Activated CD4-positive, alpha-beta memory T cell treated with anti-CD3 and anti-CD28 coated beads for 36 hours (primary cell): ENCODE measurements around the gene TMEM91. TPM values are rescaled to one million over a fixed set of nuclear protein-coding genes. Genes with fewer than 3 reads are reported as not detected.

Source experiments
- CTCF ChIA-PET: fragments of 350-600 bp; sonication (Branson Sonifier 250); formaldehyde crosslinking; loops from one replicate; lab custom pipeline; 2021; ENCODE audit warnings: antibody characterized with exemption, inconsistent platforms; lab: Charles Lee
- POLR2A ChIA-PET: fragments of 350-600 bp; sonication (Branson Sonifier 250); formaldehyde crosslinking; loops from one replicate; lab custom pipeline; 2021; ENCODE audit warnings: antibody characterized with exemption; lab: Charles Lee
- DNase-seq: peaks from one replicate; pipeline ENCODE4 v3.0.0-alpha.2; 2020
- H3K27ac Mint-ChIP-seq: one replicate; pipeline ENCODE4 v1.8.0; 2021; ENCODE audit warnings: mixed read lengths
- H3K27me3 Mint-ChIP-seq: one replicate; pipeline ENCODE4 v1.8.0; 2021; ENCODE audit warnings: mixed read lengths
- H3K36me3 Mint-ChIP-seq: one replicate; pipeline ENCODE4 v1.8.0; 2021; ENCODE audit warnings: mixed read lengths
- H3K4me1 Mint-ChIP-seq: one replicate; pipeline ENCODE4 v1.8.0; 2021; ENCODE audit warnings: low read depth, mixed read lengths
- H3K4me3 Mint-ChIP-seq: one replicate; pipeline ENCODE4 v1.8.0; 2021; ENCODE audit warnings: mild to moderate bottlenecking, mixed read lengths
- H3K9me3 Mint-ChIP-seq: one replicate; pipeline ENCODE4 v1.8.0; 2021; ENCODE audit warnings: mixed read lengths
- intact Hi-C: fragments of 100-400 bp; cut with micrococcal nuclease; formaldehyde crosslinking; loops from one replicate; pipeline ENCODE4 v1.15.1; 2023
- total RNA-seq, 2 experiments: library from RNA; stranded (reverse); gene quantifications; one replicate each; pipeline ENCODE4 v1.2.3, GENCODE V29; 2021

TMEM91 gene
- total RNA-seq, 2 experiments from 2014 or later, result 4.5 to 4.6 TPM

GRCh38 chr19:41426952-41427646 is 50.8 kb downstream of the TMEM91 start, which contains the start of gene B3GNT8:
Gene B3GNT8, minus strand, starts transcription at chr19:41427374. Its CDS starts 596 bp downstream, at chr19:41426778.
- POLR2A ChIA-PET, result interaction anchor here (0.7 kb wide), 1 partner anchor 76 kb away, joined by 3 read pairs; no protein-coding TSS in a partner anchor
- DNase-seq, result peak; percentile 67
- peaks cover 11% of the 10 kb centered on the region for H3K36me3 Mint-ChIP-seq
- peak within 1 kb of the TSS; percentile 85 for H3K27ac Mint-ChIP-seq
- CTCF ChIA-PET, result interaction anchor here (1.6 kb wide), 1 partner anchor 22 kb away, joined by 6 read pairs; no protein-coding TSS in a partner anchor
- peaks cover 21% of the 10 kb centered on the region for H3K4me1 Mint-ChIP-seq
- no peaks in the 10 kb centered on the region for H3K27me3 Mint-ChIP-seq
- intact Hi-C loops, result no loop called here
- H3K4me3 Mint-ChIP-seq, result peak within 1 kb of the TSS; percentile 67
- no peaks in the 10 kb centered on the region for H3K9me3 Mint-ChIP-seq

GRCh38 chr19:41427647-41428480 is 51.5 kb downstream of the TMEM91 start:
- ChIA-PET POLR2A (interaction anchor here (0.8 kb wide), 2 partner anchors 9 to 19 kb away, joined by 4 to 7 read pairs; no protein-coding TSS in a partner anchor), CTCF (interaction anchor here (1.2 to 2.1 kb wide), 5 partner anchors 12 to 136 kb away, joined by 3 to 16 read pairs (median 6); partner anchors contain the start of gene DMAC2)
- Mint-ChIP-seq H3K4me1 (peaks cover 21% of the 10 kb centered on the region), H3K4me3 (peak overlapping the region; percentile 67), H3K9me3 (no peaks in the 10 kb centered on the region), H3K36me3 (peaks cover 14% of the 10 kb centered on the region), H3K27me3 (no peaks in the 10 kb centered on the region), H3K27ac (peak overlapping the region; percentile 85)
- intact Hi-C loops, result no loop called here
- DNase-seq, result peak; percentile 56

GRCh38 chr19:41428481-41428859 is 52.1 kb downstream of the TMEM91 start:
- no peak for DNase-seq
- no peaks in the 10 kb centered on the region for H3K9me3 Mint-ChIP-seq
- ChIA-PET POLR2A (interaction anchor here (0.8 to 1.0 kb wide), 3 partner anchors 9 to 18 kb away, joined by 4 to 7 read pairs (median 4); partner anchors contain the start of gene DMAC2), CTCF (interaction anchor here (1.2 to 2.1 kb wide), 4 partner anchors 12 to 135 kb away, joined by 3 to 16 read pairs (median 6); partner anchors contain the start of gene DMAC2)
- peak overlapping the region; percentile 70 for H3K27ac Mint-ChIP-seq
- intact Hi-C loops, result no loop called here
- peaks cover 21% of the 10 kb centered on the region for H3K4me1 Mint-ChIP-seq
- peak overlapping the region; percentile 24 for H3K4me3 Mint-ChIP-seq
- no peaks in the 10 kb centered on the region for H3K27me3 Mint-ChIP-seq
- peaks cover 15% of the 10 kb centered on the region for H3K36me3 Mint-ChIP-seq

GRCh38 chr19:41430922-41431321 is 54.6 kb downstream of the TMEM91 start:
- Mint-ChIP-seq H3K27ac (no peak overlapping the region), H3K9me3 (no peaks in the 10 kb centered on the region), H3K4me3 (no peak overlapping the region), H3K27me3 (no peaks in the 10 kb centered on the region), H3K36me3 (peaks cover 18% of the 10 kb centered on the region), H3K4me1 (peaks cover 20% of the 10 kb centered on the region)
- intact Hi-C loops, result no loop called here
- POLR2A ChIA-PET, result interaction anchor here (0.6 kb wide), 1 partner anchor 216 kb away, joined by 3 read pairs; no protein-coding TSS in a partner anchor
- CTCF ChIA-PET, result interaction anchor here (1.0 to 1.9 kb wide), 3 partner anchors 9 to 94 kb away, joined by 3 to 6 read pairs (median 3); partner anchors contain the start of gene DMAC2
- no peak for DNase-seq

GRCh38 chr19:41431426-41432386 is 55.4 kb downstream of the TMEM91 start:
- Mint-ChIP-seq H3K36me3 (peaks cover 20% of the 10 kb centered on the region), H3K27ac (no peak overlapping the region), H3K27me3 (no peaks in the 10 kb centered on the region), H3K4me3 (no peak overlapping the region), H3K4me1 (peaks cover 22% of the 10 kb centered on the region), H3K9me3 (no peaks in the 10 kb centered on the region)
- intact Hi-C loops, result no loop called here
- no peak for DNase-seq
- POLR2A ChIA-PET, result interaction anchor here (0.6 kb wide), 1 partner anchor 215 kb away, joined by 3 read pairs; no protein-coding TSS in a partner anchor
- CTCF ChIA-PET, result interaction anchor here (1.0 to 1.9 kb wide), 3 partner anchors 8 to 95 kb away, joined by 3 to 6 read pairs (median 3); partner anchors contain the start of gene DMAC2

GRCh38 chr19:41433171-41433570 is 56.8 kb downstream of the TMEM91 start:
- Mint-ChIP-seq H3K4me1 (peaks cover 15% of the 10 kb centered on the region), H3K9me3 (no peaks in the 10 kb centered on the region), H3K27me3 (no peaks in the 10 kb centered on the region), H3K36me3 (peaks cover 20% of the 10 kb centered on the region), H3K4me3 (no peak overlapping the region), H3K27ac (no peak overlapping the region)
- CTCF ChIA-PET, result interaction anchor here (1.2 kb wide), 1 partner anchor 131 kb away, joined by 4 read pairs; no protein-coding TSS in a partner anchor
- intact Hi-C loops, result no loop called here
- DNase-seq, result no peak
- POLR2A ChIA-PET, result no interaction called here

Other genes starting within 250 kb of the TMEM91 start
- under 1 TPM; 0.75 to 0.76 TPM for gene CYP2S1, start 183.3 kb upstream of the TMEM91 start, total RNA-seq
- under 1 TPM; 0.17 to 0.31 TPM for gene AXL, start 157.3 kb upstream of the TMEM91 start, total RNA-seq
- gene HNRNPUL1, start 112.2 kb upstream of the TMEM91 start, total RNA-seq, result 100 to 1,000 TPM; 290 to 295 TPM
- 10 to 100 TPM; 20.5 to 23.4 TPM for gene CCDC97, start 66.4 kb upstream of the TMEM91 start, total RNA-seq
- 100 to 1,000 TPM; 108 to 110 TPM for gene TGFB1, start 22.6 kb upstream of the TMEM91 start, total RNA-seq
- gene B9D2, start 12.4 kb upstream of the TMEM91 start, total RNA-seq, result 1 to 10 TPM; 4.7 to 5.1 TPM
- gene EXOSC5, start 20.8 kb downstream of the TMEM91 start, total RNA-seq, result 10 to 100 TPM; 43.0 to 45.5 TPM
- 10 to 100 TPM; 17.4 to 23.2 TPM for gene BCKDHA, start 21.3 kb downstream of the TMEM91 start, total RNA-seq
- under 1 TPM; 0.55 to 0.68 TPM for gene B3GNT8, start 50.8 kb downstream of the TMEM91 start, total RNA-seq
- 10 to 100 TPM; 47.5 to 47.8 TPM for gene DMAC2, start 63.4 kb downstream of the TMEM91 start, total RNA-seq
- gene ERICH4, start 66.6 kb downstream of the TMEM91 start, total RNA-seq, result not detected
- gene CEACAM21, start 199.6 kb downstream of the TMEM91 start, total RNA-seq, result 10 to 100 TPM; 40.8 to 40.9 TPM